NCI-H510A treated with DMSO at 0.1 percent for 48 hours (cell line): ENCODE data around the gene VDAC2.

ENCODE experiments used
- DNase-seq: peaks from one replicate; lab custom pipeline; 2025; lab: John Stamatoyannopoulos, UW

Gene VDAC2

DNA sequence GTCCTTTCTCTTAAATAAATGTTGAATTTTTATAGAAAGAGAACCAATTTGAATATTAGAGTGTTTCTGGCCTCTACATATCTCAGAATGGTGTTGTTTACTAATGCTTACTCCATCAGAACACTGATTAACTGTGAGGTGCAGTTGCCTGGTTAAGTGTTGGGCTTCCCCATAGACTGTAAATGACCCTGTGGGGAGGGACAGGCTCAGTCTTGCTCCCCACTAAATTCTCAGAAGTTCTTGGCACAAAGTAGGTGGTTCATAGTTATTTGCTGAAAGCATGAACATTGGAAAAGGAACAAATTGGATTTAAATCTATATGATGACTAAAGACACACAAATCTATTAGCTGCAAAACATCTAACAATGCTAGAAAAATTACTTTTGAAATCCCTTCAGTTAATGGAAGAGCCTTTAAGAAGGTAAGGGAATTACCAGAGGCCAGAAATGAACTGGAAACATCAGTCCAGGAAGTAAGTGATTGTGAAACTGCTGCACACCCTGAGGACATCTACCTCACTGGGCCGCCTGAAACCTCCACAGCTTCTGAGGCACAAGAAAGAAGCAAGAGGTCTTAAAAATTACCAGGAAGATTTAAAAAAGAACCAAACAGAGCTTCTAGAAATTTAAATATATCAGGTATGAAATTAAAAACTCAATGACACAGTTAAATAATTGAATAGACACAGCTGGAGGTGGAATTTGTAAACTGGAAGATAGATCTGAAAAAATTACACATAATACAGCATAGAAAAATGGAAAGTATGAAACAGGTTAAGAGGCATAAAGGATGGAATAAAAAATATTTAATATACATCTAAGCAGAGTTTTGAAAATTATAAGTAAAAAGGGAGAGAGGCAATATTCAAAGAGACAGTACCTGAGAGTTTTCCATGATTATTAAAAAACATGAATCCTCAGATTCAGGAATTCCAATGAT, 43.0 kb downstream of the VDAC2 start:
- no peak for DNase-seq

DNA sequence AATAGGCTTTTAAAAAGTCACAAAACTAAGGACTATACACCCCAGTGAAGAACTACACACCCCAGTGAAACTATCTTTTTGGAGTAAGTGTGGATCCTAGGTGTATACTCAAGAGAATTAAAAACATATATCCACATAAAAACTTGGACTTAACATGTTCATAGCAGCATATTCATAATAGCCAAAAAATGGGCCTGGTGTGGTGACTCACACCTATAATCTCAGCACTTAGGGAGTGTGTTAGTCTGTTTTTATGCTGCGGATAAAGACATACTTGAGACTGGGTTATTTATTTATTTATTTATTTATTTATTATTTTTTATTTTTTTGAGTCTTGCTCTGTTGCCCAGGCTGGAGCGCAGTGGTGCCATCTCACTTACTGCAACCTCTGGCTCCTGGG, 44.1 kb downstream of the VDAC2 start:
- DNase-seq = no peak

DNA sequence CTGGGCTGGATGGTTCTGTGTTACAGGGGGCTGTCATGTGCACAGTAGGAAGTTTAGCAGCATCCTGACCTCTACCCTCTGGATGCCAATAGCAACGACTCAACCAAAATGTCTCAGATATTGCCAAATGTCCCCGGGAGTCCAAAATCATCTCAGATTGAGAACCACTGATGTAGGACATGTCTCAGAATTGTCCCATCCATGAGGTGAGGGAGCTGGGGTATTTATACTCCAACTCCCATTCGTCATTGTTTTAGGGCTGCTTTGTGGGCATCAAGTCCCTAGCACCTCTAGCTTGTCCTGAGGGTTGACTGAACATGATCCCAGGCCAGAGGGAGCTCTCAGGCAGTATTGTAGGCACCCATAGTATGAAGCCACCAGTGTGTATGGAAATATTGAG, 50.4 kb downstream of the VDAC2 start:
- DNase-seq = no peak

DNA sequence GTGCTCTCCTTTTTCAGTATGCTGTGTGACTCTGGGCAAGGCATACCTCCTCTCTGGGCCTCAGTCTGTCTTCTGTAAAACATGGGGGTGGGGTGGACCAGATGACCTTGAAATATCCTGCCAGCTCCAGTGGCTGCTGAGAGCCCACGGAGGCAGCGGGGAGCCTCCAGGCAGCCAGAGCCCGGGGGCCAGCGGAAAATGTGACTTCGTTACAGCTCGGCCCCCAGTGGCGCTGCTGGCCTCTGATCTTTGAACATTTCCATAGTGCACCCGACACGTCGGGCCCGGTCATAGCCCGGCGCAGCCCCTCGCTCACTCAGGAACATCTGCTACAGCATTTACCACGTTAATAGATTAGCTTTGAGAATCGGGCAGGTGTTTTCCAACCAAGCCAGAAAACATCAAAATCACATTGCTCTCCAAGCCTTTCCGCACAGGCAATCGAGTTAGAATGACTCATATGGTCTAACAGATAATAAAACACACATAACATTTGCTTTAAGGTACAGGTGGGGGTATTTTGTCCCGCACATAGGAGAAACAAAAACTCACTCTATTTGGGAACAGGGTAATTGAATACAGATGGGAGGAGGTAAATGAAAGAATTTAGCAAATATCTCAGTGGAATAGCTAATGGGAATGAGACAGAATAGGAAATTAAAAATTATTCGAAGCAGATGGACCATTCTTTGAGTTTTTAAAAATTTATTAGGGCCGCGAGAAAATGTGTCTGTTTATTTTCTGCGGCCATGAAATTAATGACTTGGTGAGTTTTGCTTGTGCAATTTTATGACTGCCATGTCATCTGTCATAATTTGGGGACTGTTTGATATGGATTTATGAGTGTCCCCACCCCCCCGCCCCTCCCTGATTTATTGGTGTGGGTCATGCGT, 51.5 kb downstream of the VDAC2 start:
- no peak for DNase-seq

DNA sequence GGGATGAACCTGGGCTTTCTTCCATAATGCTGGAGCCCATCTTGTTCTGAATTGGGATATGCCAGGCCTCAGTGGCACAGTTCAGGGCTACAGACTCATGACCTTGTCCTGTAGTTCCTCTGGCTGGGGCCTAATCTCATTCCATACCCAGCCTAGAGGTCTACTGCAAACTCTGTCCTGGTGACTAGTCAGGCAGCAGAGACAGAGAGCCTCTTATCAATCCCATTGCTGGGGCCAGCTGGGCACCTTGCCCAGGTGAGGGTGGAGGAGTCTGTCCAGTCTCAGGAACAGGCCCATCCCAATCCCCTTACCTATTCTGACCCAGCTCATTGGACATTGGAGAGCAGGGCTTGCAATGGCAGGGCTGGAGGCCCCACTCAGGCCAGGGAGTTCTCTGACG, 53.2 kb downstream of the VDAC2 start:
- DNase-seq = no peak

DNA sequence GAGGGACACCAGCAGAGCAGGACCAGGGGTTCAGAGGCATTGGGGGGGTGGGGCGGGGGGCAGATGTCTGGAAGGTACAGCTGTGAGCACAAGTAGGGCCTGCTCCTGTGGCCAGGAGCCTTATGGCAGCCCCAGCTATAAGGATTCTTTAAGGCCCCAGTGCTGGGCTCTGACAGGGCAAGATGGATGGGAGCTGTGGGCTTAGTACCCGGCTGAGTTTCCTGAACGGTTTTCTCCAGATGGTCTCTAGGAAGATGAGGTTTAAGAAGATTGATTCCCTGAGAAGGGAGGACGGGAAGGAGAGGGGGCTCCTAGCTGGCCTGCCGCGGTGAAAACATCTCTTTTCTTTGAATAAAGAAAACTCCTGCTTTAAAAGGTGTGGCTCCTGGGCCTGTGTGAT, 55.3 kb downstream of the VDAC2 start:
- DNase-seq = no peak

DNA sequence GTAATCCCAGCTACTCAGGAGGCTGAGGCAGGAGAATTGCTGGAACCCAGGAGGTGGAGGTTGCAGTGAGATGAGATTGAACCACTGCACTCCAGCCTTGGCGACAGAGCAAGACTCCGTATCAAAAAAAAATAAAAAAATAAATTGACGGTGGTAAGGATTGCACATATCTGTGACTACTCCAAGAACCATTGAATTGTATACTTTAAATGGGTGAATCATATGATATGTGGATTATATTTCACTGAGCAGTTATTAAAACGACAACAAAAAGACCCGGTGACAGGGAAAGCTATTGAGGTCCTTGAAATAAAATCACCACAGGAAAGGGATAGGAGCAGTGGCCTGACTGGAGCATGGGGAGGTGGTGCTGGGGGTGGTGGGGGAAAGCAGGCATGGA, 56.3 kb downstream of the VDAC2 start:
- DNase-seq = no peak

DNA sequence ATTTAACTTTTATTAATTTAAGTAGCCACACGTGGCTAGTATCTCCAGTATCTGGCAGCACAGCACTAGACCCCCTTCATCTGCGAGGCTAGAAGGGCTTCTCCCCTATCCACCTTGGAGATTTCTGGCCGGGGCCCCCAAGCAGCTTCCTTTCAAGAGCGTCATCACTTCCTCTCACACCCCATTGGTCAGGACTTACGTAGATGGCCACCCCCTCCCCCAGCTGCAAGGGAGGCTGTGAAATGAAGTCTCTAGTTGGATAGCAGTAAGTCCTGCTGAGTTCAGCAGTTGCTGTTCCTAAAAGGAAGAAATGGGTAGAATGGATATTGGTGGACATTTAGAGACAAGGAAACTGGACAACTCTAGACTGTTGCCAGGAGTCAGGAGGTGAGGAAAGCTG, 59.0 kb downstream of the VDAC2 start:
- DNase-seq = no peak

DNA sequence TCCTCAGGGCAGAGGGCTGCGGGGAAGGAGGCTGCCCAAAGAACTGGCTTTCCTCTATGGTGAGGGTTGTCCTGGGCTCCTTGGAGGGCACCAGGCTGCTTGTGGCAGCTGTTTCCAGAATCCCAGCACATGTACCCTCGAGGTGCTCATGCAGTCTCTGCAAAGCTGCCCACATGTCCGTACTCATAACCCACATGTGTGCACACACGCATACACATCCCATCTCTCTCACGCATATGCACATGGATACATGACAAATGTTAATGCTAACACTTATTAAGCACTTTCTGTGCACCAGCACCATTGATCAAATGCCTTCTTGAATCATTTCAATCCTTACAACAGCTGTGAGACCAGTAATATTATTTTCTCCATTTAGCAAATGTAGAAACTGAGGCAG, 61.5 kb downstream of the VDAC2 start:
- no peak for DNase-seq

DNA sequence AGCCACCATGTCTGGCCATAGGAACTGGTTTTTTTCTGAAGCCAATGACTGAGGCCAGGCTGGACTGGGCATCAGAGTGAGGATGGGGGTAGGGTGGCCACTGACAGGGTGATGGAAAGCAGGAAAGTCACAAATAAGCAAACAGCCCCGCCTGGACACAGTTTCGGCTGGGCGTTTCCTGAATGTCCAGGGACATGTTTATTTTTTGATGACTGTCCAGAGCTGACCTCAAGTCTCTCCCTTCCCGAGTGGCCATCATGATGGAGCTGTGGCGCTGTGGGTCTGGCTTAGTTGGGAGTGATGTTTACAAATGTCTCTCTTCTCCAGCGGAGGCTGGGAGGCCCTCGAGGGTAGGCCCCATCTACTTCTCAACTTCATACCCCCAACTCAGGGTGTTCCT, 62.3 kb downstream of the VDAC2 start:
- DNase-seq = no peak

DNA sequence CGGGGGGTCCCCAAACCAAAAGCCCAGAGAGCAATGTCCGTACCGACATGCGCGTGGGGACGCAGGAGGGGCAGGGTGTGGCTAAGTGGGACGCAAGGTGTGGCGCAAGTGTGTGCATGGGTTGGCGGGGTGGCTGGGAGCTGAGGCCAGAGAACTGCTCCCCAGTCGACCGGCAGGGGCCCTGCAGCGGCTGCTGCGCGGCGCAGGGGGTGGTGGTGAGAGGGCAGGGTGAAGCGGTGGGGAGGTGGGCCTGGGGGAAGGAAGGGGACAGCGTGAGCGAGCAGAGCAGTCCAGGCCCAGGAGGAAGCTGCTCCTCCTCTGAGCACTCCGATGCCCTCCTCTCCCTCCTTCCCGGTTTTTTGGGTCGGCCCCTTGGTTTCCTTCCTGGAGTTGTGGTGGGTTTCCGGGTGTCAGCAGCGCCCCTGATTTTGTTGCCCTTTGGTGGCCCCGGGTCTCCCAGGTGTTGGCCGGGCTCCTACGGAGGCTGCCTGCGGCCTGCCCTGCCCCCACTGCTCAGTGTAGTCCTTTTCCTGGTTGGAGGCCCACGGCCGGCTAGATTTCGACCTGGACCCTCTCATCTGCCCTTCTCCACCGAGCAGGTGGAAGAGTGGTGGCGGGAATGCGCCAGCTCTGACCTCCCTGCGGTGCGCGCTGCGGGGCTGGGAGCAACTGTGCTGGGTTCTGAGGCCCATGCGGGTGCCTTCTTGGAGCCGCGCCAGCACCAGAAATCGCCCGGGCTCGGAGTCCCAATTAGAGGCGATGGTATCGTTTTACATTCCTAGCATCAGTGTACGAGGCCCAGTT, 65.7 kb downstream of the VDAC2 start:
- DNase-seq = peak; percentile 40

DNA sequence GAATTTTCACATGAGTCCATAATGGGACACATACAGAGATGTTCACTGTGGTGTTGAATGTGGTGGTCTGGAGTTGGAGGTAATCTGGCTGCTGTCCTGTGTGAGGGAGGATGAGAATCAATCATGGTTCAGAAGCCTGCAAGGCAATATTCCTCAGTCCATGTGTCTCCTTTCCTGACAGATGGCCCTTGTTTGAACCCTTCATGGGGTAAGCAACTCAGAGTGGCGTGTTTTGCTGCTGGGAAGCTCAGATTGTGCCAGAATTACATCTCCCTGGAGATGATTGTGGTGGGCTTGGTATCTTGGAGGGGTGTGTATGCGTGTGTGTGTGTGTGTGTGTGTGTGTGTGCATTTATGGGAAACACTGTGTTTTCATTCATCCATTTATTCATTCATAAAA, 69.6 kb downstream of the VDAC2 start:
- DNase-seq = no peak
